Loucy (cell line): ENCODE results near the gene TRIM45.

Experiments
- H2AFZ ChIP-seq: fragments of 200-600 bp; sonication (generic); 2 replicates; pipeline ENCODE4 v1.6.0; 2016; ENCODE audit warnings: antibody characterized with exemption, mild to moderate bottlenecking, low read length, moderate library complexity
- H3F3A ChIP-seq: fragments of 200-600 bp; 2 replicates; pipeline ENCODE4 v1.6.0; 2016; ENCODE audit warnings: antibody characterized with exemption, low read depth, mild to moderate bottlenecking
- H3K27me3 ChIP-seq: fragments of 200-600 bp; sonication (generic); 2 replicates; pipeline ENCODE4 v1.6.1; 2014; ENCODE audit warnings: low read length, mild to moderate bottlenecking; ENCODE audit not compliant: insufficient read depth, poor library complexity, severe bottlenecking
- H3K36me3 ChIP-seq: fragments of 200-600 bp; sonication (generic); 2 replicates; pipeline ENCODE4 v1.6.1; 2016; ENCODE audit warnings: low read length; ENCODE audit not compliant: insufficient read depth
- H3K4me1 ChIP-seq: fragments of 200-600 bp; sonication (generic); 2 replicates; pipeline ENCODE4 v1.5.1; 2014; ENCODE audit warnings: low read length, mild to moderate bottlenecking; ENCODE audit not compliant: insufficient read depth, poor library complexity, severe bottlenecking
- H3K4me2 ChIP-seq: fragments of 200-600 bp; sonication (generic); 2 replicates; pipeline ENCODE4 v1.6.0; 2014; ENCODE audit warnings: antibody characterized with exemption, low read length, low read depth, mild to moderate bottlenecking; ENCODE audit not compliant: poor library complexity, severe bottlenecking
- H3K4me3 ChIP-seq: fragments of 200-600 bp; sonication (generic); 2 replicates; pipeline ENCODE4 v1.5.1; 2014; ENCODE audit warnings: low read length, mild to moderate bottlenecking, mixed read lengths; ENCODE audit not compliant: poor library complexity, severe bottlenecking
- H3K79me2 ChIP-seq: fragments of 200-600 bp; sonication (generic); 2 replicates; pipeline ENCODE4 v1.6.1; 2014; ENCODE audit warnings: low read length; ENCODE audit not compliant: insufficient read depth
- H3K9ac ChIP-seq: fragments of 200-600 bp; sonication (generic); 2 replicates; pipeline ENCODE4 v1.6.0; 2014; ENCODE audit warnings: mild to moderate bottlenecking, low read depth, low read length, moderate library complexity; ENCODE audit not compliant: poor library complexity, severe bottlenecking
- H3K9me2 ChIP-seq: fragments of 200-600 bp; sonication (generic); replicated peaks from 2 replicates; pipeline ENCODE4 v1.6.1; 2016; ENCODE audit warnings: low read depth, low read length, mixed read lengths
- H3K9me3 ChIP-seq: fragments of 200-600 bp; sonication (generic); 2 replicates; pipeline ENCODE4 v1.6.1; 2014; ENCODE audit warnings: mild to moderate bottlenecking, antibody characterized with exemption, low read length, low read depth; ENCODE audit not compliant: insufficient read depth
- H4K20me1 ChIP-seq: fragments of 200-600 bp; sonication (generic); 2 replicates; pipeline ENCODE4 v1.6.0; 2014; ENCODE audit warnings: antibody characterized with exemption, low read length, mild to moderate bottlenecking; ENCODE audit not compliant: insufficient read depth, poor library complexity, severe bottlenecking
- CTCF ChIP-seq: fragments of 200-600 bp; sonication (generic); conservative IDR thresholded peaks from 2 replicates; pipeline ENCODE4 v1.5.1; 2014; ENCODE audit warnings: mild to moderate bottlenecking, antibody characterized with exemption, low read length
- EZH2phosphoT487 ChIP-seq: fragments of 200-600 bp; IDR thresholded peaks from 2 replicates; pipeline ENCODE4 v1.6.1; 2018; ENCODE audit warnings: antibody characterized with exemption, mild to moderate bottlenecking, moderate library complexity, borderline replicate concordance

The TRIM45 gene

GRCh38 chr1:117069220-117069844 is 52.2 kb downstream of the TRIM45 start:
- Histone ChIP-seq H3K9me2 (no peaks in the 10 kb centered on the region), H3K79me2 (peaks cover 50% of the 10 kb centered on the region), H3K4me3 (no peak overlapping the region), H3K9me3 (no peaks in the 10 kb centered on the region), H3K36me3 (peaks cover 9% of the 10 kb centered on the region), H3F3A (no peaks in the 10 kb centered on the region), H4K20me1 (no peaks in the 10 kb centered on the region), H2AFZ (no peak overlapping the region), H3K27me3 (no peaks in the 10 kb centered on the region), H3K4me2 (peak overlapping the region; percentile 12), H3K9ac (no peak overlapping the region), H3K4me1 (peaks cover 15% of the 10 kb centered on the region)
- peak; percentile 48; the same call in 1 of the 2 replicates for TF ChIP-seq CTCF
- no peak for TF ChIP-seq EZH2phosphoT487

GRCh38 chr1:117068580-117068979 is 53.0 kb downstream of the TRIM45 start:
- Histone ChIP-seq H3K9ac (no peak overlapping the region), H2AFZ (no peak overlapping the region), H3K36me3 (peaks cover 2% of the 10 kb centered on the region; the same call in 1 of the 2 replicates), H3K9me3 (no peaks in the 10 kb centered on the region), H3K9me2 (no peaks in the 10 kb centered on the region), H3K27me3 (no peaks in the 10 kb centered on the region), H3K4me1 (peaks cover 16% of the 10 kb centered on the region), H3K79me2 (peaks cover 58% of the 10 kb centered on the region), H3F3A (no peaks in the 10 kb centered on the region), H4K20me1 (no peaks in the 10 kb centered on the region), H3K4me2 (no peak overlapping the region), H3K4me3 (no peak overlapping the region)
- no peak for TF ChIP-seq CTCF
- TF ChIP-seq EZH2phosphoT487 = no peak

GRCh38 chr1:117067533-117068370 is 53.8 kb downstream of the TRIM45 start:
- no peak overlapping the region for H3K4me3 ChIP-seq
- no peaks in the 10 kb centered on the region for H3K36me3 ChIP-seq
- H3K9ac ChIP-seq = no peak overlapping the region
- H3K4me1 ChIP-seq = peaks cover 25% of the 10 kb centered on the region
- no peak overlapping the region for H3K4me2 ChIP-seq
- H4K20me1 ChIP-seq = no peaks in the 10 kb centered on the region
- H2AFZ ChIP-seq = no peak overlapping the region
- H3K9me3 ChIP-seq = no peaks in the 10 kb centered on the region
- H3K79me2 ChIP-seq = peaks cover 61% of the 10 kb centered on the region
- H3K27me3 ChIP-seq = no peaks in the 10 kb centered on the region
- peak; percentile 82 for TF ChIP-seq CTCF
- no peak for TF ChIP-seq EZH2phosphoT487
- H3K9me2 ChIP-seq = no peaks in the 10 kb centered on the region
- H3F3A ChIP-seq = no peaks in the 10 kb centered on the region
